Measurements from ENCODE around the gene SPATS2L. TPM values are rescaled to one million over a fixed set of nuclear protein-coding genes. Genes with fewer than 3 reads are reported as not detected.

The SPATS2L gene
- total RNA-seq, 1 donor from 2014 or later, result 79.9 TPM

- H3K27ac ChIP-seq (ENCODE audit: low read depth, low read length), result no peak overlapping the region
- H3K4me3 ChIP-seq (ENCODE audit: low read length in 3 of 3), result no peak overlapping the region
- no peaks in the 10 kb centered on the region for H3K27me3 ChIP-seq (ENCODE audit: control insufficient read depth in 3 of 3, insufficient read depth in 3 of 3, low read length in 3 of 3)
- H3K9me3 ChIP-seq (ENCODE audit: control insufficient read depth in 3 of 3, low read length in 3 of 3), result no peaks in the 10 kb centered on the region
- no peak overlapping the region for H3K9ac ChIP-seq (ENCODE audit: low read depth in 1 of 3, low read length in 3 of 3)
- no peaks in the 10 kb centered on the region for H3K36me3 ChIP-seq (ENCODE audit: control insufficient read depth in 3 of 3, insufficient read depth in 3 of 3, low read length in 3 of 3)
- H3K4me1 ChIP-seq (ENCODE audit: control insufficient read depth in 3 of 3, insufficient read depth in 3 of 3, low read length in 3 of 3), result no peaks in the 10 kb centered on the region
Measured at GRCh38 chr2:200267350-200267749, 39.1 kb upstream of the SPATS2L start.

- peaks cover 0 to 4% (median 4%) of the 10 kb centered on the region in 3 donors for H3K4me1 ChIP-seq (ENCODE audit: control insufficient read depth in 3 of 3, insufficient read depth in 3 of 3, low read length in 3 of 3)
- H3K27ac ChIP-seq (ENCODE audit: low read depth, low read length), result no peak overlapping the region
- no peaks in the 10 kb centered on the region for H3K9me3 ChIP-seq (ENCODE audit: control insufficient read depth in 3 of 3, low read length in 3 of 3)
- no peak overlapping the region for H3K4me3 ChIP-seq (ENCODE audit: low read length in 3 of 3)
- H3K27me3 ChIP-seq (ENCODE audit: control insufficient read depth in 3 of 3, insufficient read depth in 3 of 3, low read length in 3 of 3), result no peaks in the 10 kb centered on the region
- no peaks in the 10 kb centered on the region for H3K36me3 ChIP-seq (ENCODE audit: control insufficient read depth in 3 of 3, insufficient read depth in 3 of 3, low read length in 3 of 3)
- H3K9ac ChIP-seq (ENCODE audit: low read depth in 1 of 3, low read length in 3 of 3), result no peak overlapping the region
Measured at GRCh38 chr2:200270732-200271131, 35.8 kb upstream of the SPATS2L start.

GRCh38 chr2:200272320-200272719 is 34.2 kb upstream of the SPATS2L start:
- H3K4me1 ChIP-seq (ENCODE audit: control insufficient read depth in 3 of 3, insufficient read depth in 3 of 3, low read length in 3 of 3), result peaks cover 0 to 7% (median 4%) of the 10 kb centered on the region in 3 donors
- no peaks in the 10 kb centered on the region for H3K36me3 ChIP-seq (ENCODE audit: control insufficient read depth in 3 of 3, insufficient read depth in 3 of 3, low read length in 3 of 3)
- H3K9me3 ChIP-seq (ENCODE audit: control insufficient read depth in 3 of 3, low read length in 3 of 3), result no peaks in the 10 kb centered on the region
- no peaks in the 10 kb centered on the region for H3K27me3 ChIP-seq (ENCODE audit: control insufficient read depth in 3 of 3, insufficient read depth in 3 of 3, low read length in 3 of 3)
- H3K4me3 ChIP-seq (ENCODE audit: low read length in 3 of 3), result no peak overlapping the region
- H3K9ac ChIP-seq (ENCODE audit: low read depth in 1 of 3, low read length in 3 of 3), result no peak overlapping the region
- no peak overlapping the region for H3K27ac ChIP-seq (ENCODE audit: low read depth, low read length)

DNA sequence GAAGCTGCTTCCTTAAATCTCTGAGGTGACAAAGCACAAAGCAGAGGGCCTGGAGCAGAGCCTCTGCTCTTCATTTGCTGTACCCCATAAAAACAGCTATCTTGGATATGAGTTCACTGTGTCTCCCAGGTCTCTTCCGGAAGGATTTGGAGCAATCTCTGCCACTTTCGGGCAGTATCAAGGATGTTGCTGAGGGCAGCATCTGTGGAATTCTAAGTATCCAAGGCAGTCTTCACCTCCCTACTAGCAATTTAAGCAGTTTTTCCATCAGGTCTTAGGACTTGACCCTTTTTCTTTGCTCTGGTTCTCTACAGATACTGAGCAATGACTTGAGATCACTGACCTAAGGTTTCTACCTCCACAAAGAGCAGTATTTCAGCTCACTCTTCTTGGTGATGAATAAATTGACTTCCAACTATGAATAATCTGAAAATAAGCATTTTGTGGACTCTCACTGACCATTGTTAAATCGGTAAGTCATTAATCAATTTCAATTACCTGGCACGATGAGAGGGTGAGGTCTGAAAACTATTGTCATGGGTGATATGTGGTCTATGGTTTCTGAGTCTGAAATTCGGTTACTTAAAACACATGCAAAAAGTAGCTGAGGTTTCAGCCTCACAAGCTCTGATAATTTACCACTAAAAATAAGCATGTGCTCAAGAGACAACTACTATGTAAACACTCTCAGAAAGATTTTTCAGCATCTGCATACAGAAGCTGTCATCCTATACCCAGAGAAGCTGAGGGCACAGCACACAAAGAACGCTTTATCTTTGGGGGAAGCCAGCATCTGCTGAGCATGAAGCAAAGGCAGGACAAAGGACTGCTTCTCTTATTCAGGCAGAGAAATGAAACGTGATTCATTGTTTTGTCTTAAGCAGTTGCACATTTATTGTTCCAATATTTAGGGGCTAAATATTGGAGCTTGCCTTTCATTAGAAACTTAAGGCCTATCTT is 32.1 kb upstream of the SPATS2L start:
- H3K27ac ChIP-seq (ENCODE audit: low read depth, low read length), result no peak overlapping the region
- no peak overlapping the region for H3K9ac ChIP-seq (ENCODE audit: low read depth in 1 of 3, low read length in 3 of 3)

DNA sequence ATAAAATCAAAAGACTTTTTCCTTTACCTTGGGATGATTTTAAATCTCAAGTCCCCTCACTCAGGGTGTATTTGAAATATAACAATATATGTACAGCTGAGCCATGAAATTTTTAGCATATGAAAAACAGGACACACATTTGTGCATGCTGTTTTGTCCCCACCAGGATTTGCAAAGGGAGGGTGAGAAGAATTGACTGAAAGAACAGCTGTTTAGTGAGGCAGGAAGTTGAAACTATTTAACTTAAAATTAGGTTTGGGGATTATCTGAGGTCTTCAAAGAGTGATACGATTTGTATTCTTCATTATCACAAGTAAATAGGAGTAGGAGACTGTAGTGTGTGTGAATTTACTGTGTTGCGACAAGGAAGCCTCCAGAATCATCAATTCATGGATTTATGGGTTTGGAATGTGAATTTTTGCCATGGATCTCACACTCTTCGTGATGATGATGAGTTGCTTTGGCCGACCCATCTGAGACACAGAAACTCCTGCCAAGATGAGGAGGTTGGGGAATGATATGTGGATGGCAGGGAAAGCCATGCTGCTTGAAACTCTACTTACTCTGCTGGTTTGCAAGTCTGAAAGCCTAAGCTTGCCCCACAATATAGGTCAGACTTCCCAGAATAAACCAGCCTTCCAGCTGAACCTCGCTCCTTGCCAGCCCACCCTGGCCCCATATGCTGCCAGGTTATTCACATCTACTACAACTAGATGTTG is 31.0 kb upstream of the SPATS2L start:
- Histone ChIP-seq H3K9me3 (ENCODE audit: control insufficient read depth in 3 of 3, low read length in 3 of 3) (no peaks in the 10 kb centered on the region), H3K4me3 (ENCODE audit: low read length in 3 of 3) (no peak overlapping the region), H3K27me3 (ENCODE audit: control insufficient read depth in 3 of 3, insufficient read depth in 3 of 3, low read length in 3 of 3) (no peaks in the 10 kb centered on the region), H3K36me3 (ENCODE audit: control insufficient read depth in 3 of 3, insufficient read depth in 3 of 3, low read length in 3 of 3) (no peaks in the 10 kb centered on the region), H3K4me1 (ENCODE audit: control insufficient read depth in 3 of 3, insufficient read depth in 3 of 3, low read length in 3 of 3) (peaks cover 0 to 13% (median 4%) of the 10 kb centered on the region in 3 donors), H3K9ac (ENCODE audit: low read depth in 1 of 3, low read length in 3 of 3) (no peak overlapping the region), H3K27ac (ENCODE audit: low read depth, low read length) (no peak overlapping the region)

More for the DNA sequence above, 32.1 kb upstream of the SPATS2L start:
- Histone ChIP-seq H3K4me1 (ENCODE audit: control insufficient read depth in 3 of 3, insufficient read depth in 3 of 3, low read length in 3 of 3) (peaks cover 0 to 13% (median 4%) of the 10 kb centered on the region in 3 donors), H3K4me3 (ENCODE audit: low read length in 3 of 3) (no peak overlapping the region), H3K27me3 (ENCODE audit: control insufficient read depth in 3 of 3, insufficient read depth in 3 of 3, low read length in 3 of 3) (no peaks in the 10 kb centered on the region), H3K9me3 (ENCODE audit: control insufficient read depth in 3 of 3, low read length in 3 of 3) (no peaks in the 10 kb centered on the region), H3K36me3 (ENCODE audit: control insufficient read depth in 3 of 3, insufficient read depth in 3 of 3, low read length in 3 of 3) (no peaks in the 10 kb centered on the region)

DNA sequence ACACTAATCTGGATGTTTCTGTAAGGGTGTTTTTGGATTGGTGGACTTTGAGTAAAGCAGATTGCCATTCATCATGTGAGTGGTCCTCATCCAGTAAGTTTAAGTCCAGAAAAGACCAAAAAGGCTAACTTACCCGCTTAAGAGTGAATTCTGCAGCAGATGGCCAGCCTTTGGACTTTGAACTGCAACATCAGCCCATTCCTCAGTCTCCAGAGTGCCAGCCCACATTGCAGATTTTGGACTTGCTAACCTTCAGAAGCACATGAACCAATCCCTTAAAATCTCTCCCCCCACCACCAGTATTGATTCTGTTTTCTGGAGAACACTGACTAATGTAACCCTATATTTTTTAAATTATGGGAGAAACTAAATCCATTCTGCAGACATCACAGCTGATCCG is 30.0 kb upstream of the SPATS2L start:
- Histone ChIP-seq H3K36me3 (ENCODE audit: control insufficient read depth in 3 of 3, insufficient read depth in 3 of 3, low read length in 3 of 3) (no peaks in the 10 kb centered on the region), H3K9me3 (ENCODE audit: control insufficient read depth in 3 of 3, low read length in 3 of 3) (no peaks in the 10 kb centered on the region), H3K27ac (ENCODE audit: low read depth, low read length) (no peak overlapping the region), H3K27me3 (ENCODE audit: control insufficient read depth in 3 of 3, insufficient read depth in 3 of 3, low read length in 3 of 3) (no peaks in the 10 kb centered on the region), H3K4me1 (ENCODE audit: control insufficient read depth in 3 of 3, insufficient read depth in 3 of 3, low read length in 3 of 3) (peaks cover 0 to 13% (median 4%) of the 10 kb centered on the region in 3 donors), H3K4me3 (ENCODE audit: low read length in 3 of 3) (no peak overlapping the region), H3K9ac (ENCODE audit: low read depth in 1 of 3, low read length in 3 of 3) (no peak overlapping the region)

DNA sequence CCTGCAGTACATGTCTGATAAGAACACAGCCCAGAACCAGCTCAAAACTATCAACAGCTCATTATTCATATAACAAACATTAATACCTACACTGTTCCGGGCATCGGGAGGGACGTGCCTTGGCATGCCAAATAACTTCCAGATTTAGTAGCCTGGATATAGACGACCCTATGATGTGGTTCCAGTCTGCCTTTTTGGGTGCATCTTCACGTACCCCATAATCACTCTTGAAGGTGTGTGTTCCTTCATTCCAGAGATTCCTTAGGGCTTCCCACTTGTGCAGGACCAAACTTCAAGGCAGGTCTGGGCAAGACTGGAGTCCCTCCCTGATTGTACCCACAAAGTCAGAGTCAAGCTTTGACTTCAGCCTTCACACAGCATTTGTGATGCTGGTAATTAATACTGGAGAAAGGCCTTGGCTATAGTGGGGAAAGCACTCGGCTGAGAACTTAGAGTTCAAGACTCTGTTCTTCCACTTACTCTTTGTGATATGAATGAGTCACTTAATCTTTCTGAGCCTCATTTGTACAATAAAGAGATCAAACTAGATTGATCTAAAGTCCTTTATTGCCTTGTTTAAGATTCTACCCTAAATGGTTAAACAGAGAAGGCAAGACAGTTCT is 27.7 kb upstream of the SPATS2L start:
- no peak overlapping the region for H3K4me3 ChIP-seq (ENCODE audit: low read length in 3 of 3)
- no peak overlapping the region for H3K9ac ChIP-seq (ENCODE audit: low read depth in 1 of 3, low read length in 3 of 3)
- H3K27ac ChIP-seq (ENCODE audit: low read depth, low read length), result no peak overlapping the region
- no peaks in the 10 kb centered on the region for H3K27me3 ChIP-seq (ENCODE audit: control insufficient read depth in 3 of 3, insufficient read depth in 3 of 3, low read length in 3 of 3)
- H3K4me1 ChIP-seq (ENCODE audit: control insufficient read depth in 3 of 3, insufficient read depth in 3 of 3, low read length in 3 of 3), result peaks cover 0 to 13% (median 4%) of the 10 kb centered on the region in 3 donors
- H3K9me3 ChIP-seq (ENCODE audit: control insufficient read depth in 3 of 3, low read length in 3 of 3), result no peaks in the 10 kb centered on the region
- H3K36me3 ChIP-seq (ENCODE audit: control insufficient read depth in 3 of 3, insufficient read depth in 3 of 3, low read length in 3 of 3), result no peaks in the 10 kb centered on the region

DNA sequence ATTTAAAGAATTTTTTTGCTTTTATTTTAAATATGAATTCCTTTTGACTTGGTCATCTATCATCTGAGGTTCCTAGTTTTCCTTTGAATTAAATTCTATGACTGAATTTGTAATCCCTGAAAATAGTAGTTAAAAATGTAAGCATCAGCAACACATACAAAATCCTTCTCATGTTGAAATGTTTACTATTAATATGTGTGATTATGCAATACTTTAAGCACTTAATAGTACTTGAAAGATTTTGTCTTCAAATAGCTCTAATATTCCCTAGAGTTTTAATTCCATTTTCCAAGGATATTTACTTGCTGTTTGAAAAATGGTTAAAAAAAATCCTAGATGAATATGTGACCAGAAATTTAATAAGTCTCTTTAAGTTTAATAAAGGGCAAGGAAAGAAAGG is 26.6 kb upstream of the SPATS2L start:
- peaks cover 0 to 13% (median 4%) of the 10 kb centered on the region in 3 donors for H3K4me1 ChIP-seq (ENCODE audit: control insufficient read depth in 3 of 3, insufficient read depth in 3 of 3, low read length in 3 of 3)

DNA sequence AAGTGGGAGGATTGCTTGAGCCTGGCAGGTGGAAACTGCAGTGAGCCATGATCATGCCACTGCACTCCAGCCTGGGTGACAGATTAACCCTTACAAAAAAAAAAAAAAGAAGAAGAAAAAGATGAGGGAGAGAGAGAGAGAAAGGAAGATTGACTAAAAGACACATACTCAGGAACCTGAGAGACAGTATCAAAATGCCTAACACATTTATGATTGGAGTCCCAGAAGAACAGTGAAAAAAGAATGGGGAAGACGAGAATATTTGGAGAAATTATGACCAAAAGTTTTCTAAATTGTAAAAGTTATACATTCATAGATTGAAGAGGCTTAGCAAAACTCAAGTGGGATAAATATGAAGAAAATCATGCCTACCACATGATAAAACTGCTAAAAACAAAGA is 19.9 kb upstream of the SPATS2L start:
- Histone ChIP-seq H3K36me3 (ENCODE audit: control insufficient read depth in 3 of 3, insufficient read depth in 3 of 3, low read length in 3 of 3) (no peaks in the 10 kb centered on the region), H3K9me3 (ENCODE audit: control insufficient read depth in 3 of 3, low read length in 3 of 3) (no peaks in the 10 kb centered on the region), H3K9ac (ENCODE audit: low read depth in 1 of 3, low read length in 3 of 3) (no peak overlapping the region), H3K27ac (ENCODE audit: low read depth, low read length) (no peak overlapping the region), H3K27me3 (ENCODE audit: control insufficient read depth in 3 of 3, insufficient read depth in 3 of 3, low read length in 3 of 3) (no peaks in the 10 kb centered on the region), H3K4me3 (ENCODE audit: low read length in 3 of 3) (no peak overlapping the region), H3K4me1 (ENCODE audit: control insufficient read depth in 3 of 3, insufficient read depth in 3 of 3, low read length in 3 of 3) (no peaks in the 10 kb centered on the region)

More for the DNA sequence above, 26.6 kb upstream of the SPATS2L start:
- H3K4me3 ChIP-seq (ENCODE audit: low read length in 3 of 3), result no peak overlapping the region
- no peaks in the 10 kb centered on the region for H3K9me3 ChIP-seq (ENCODE audit: control insufficient read depth in 3 of 3, low read length in 3 of 3)
- H3K27me3 ChIP-seq (ENCODE audit: control insufficient read depth in 3 of 3, insufficient read depth in 3 of 3, low read length in 3 of 3), result no peaks in the 10 kb centered on the region
- no peak overlapping the region for H3K9ac ChIP-seq (ENCODE audit: low read depth in 1 of 3, low read length in 3 of 3)
- H3K27ac ChIP-seq (ENCODE audit: low read depth, low read length), result no peak overlapping the region
- H3K36me3 ChIP-seq (ENCODE audit: control insufficient read depth in 3 of 3, insufficient read depth in 3 of 3, low read length in 3 of 3), result no peaks in the 10 kb centered on the region

Data from skeletal muscle tissue (tissue), 4 donors.